Measurements from ENCODE around the gene RDH13. TPM values are rescaled to one million over a fixed set of nuclear protein-coding genes. Genes with fewer than 3 reads are reported as not detected.
"Not testable (repeated sequence)": the region's sequence is repeated elsewhere in the genome, so short reads cannot be mapped to it uniquely, and the experiment has no call there.

RDH13 gene
- total and polyA plus RNA-seq, 2 experiments from 2014 or later, result 28.0 to 36.5 TPM

GRCh38 chr19:55107252-55107651, 44.3 kb upstream of the RDH13 start:
- not testable (repeated sequence) for H3K4me1 Mint-ChIP-seq; H3F3A ChIP-seq (replicated peaks; ENCODE audit: low read depth)
- H4K20me1 ChIP-seq (replicated peaks; ENCODE audit: insufficient read depth), result peaks cover 23% of the 10 kb centered on the region; the same call in 1 of the 2 replicates

GRCh38 chr19:55106591-55106990, 43.6 kb upstream of the RDH13 start:
- Histone ChIP-seq H2AFZ (no peak overlapping the region), H3K27ac (ENCODE audit: low read depth) (no peak overlapping the region), H3K9me2 (ENCODE audit: insufficient read depth) (no peaks in the 10 kb centered on the region), H3K27me3 (ENCODE audit: insufficient read depth) (no peaks in the 10 kb centered on the region), H3K36me3 (ENCODE audit: insufficient read depth) (peaks cover 4% of the 10 kb centered on the region), H3K4me1 (ENCODE audit: insufficient read depth) (no peaks in the 10 kb centered on the region), H4K20me1 (replicated peaks; ENCODE audit: insufficient read depth) (peaks cover 23% of the 10 kb centered on the region; the same call in 1 of the 2 replicates), H3K4me3 (no peak overlapping the region), H3K4me2 (no peak overlapping the region), H3F3A (replicated peaks; ENCODE audit: low read depth) (no peaks in the 10 kb centered on the region), H3K79me2 (replicated peaks; ENCODE audit: insufficient read depth) (no peaks in the 10 kb centered on the region; the same call in 1 of the 2 replicates)
- Mint-ChIP-seq H3K4me1 (no peaks in the 10 kb centered on the region; the same call in 2 of the 3 replicates), H3K4me3 (no peak overlapping the region), H3K9me3 (no peaks in the 10 kb centered on the region; the same call in 2 of the 3 replicates), H3K27ac (no peak overlapping the region), H3K36me3 (ENCODE audit: low read depth) (peaks cover 23% of the 10 kb centered on the region), H3K27me3 (ENCODE audit: insufficient read depth, low read depth, poor library complexity) (peaks cover 5% of the 10 kb centered on the region)
- DNase-seq (ENCODE audit: low spot score) (no peak), ATAC-seq (no peak)
- TF ChIP-seq POLR2AphosphoS5 (IDR thresholded peaks at IDR 0.05; ENCODE audit: low read depth) (no peak), NANOG (IDR thresholded peaks at IDR 0.05; ENCODE audit: borderline replicate concordance) (no peak), ZNF462 (CRISPR knock-in tag; IDR thresholded peaks at IDR 0.05) (no peak), ZNF331 (CRISPR knock-in tag; IDR thresholded peaks at IDR 0.05; ENCODE audit: low read depth) (no peak), CREB1 (CRISPR knock-in tag; IDR thresholded peaks at IDR 0.05; ENCODE audit: low read depth) (no peak), EZH2 (IDR thresholded peaks at IDR 0.05; ENCODE audit: low read depth, unreplicated experiment) (no peak), EZH2phosphoT487 (IDR thresholded peaks at IDR 0.05; ENCODE audit: unreplicated experiment) (no peak), CTCF (conservative IDR thresholded peaks at IDR 0.05; ENCODE audit: low read depth in 2 of 2) (no peak), ETS1 (IDR thresholded peaks at IDR 0.05) (no peak), ZNF114 (CRISPR knock-in tag; IDR thresholded peaks at IDR 0.05) (no peak), JUNB (IDR thresholded peaks at IDR 0.05; ENCODE audit: unreplicated experiment) (no peak), STAT1 (IDR thresholded peaks at IDR 0.05; ENCODE audit: unreplicated experiment) (no peak)

More at GRCh38 chr19:55107252-55107651, 44.3 kb upstream of the RDH13 start:
- not testable (repeated sequence) for H3K4me3 Mint-ChIP-seq; H3K9me2 ChIP-seq (ENCODE audit: insufficient read depth); H3K27ac ChIP-seq (ENCODE audit: low read depth); H3K79me2 ChIP-seq (replicated peaks; ENCODE audit: insufficient read depth); ATAC-seq; H3K9me3 Mint-ChIP-seq; H3K27ac Mint-ChIP-seq; H2AFZ ChIP-seq; H3K4me2 ChIP-seq; DNase-seq (ENCODE audit: low spot score); H3K4me1 ChIP-seq (ENCODE audit: insufficient read depth); H3K4me3 ChIP-seq; H3K36me3 ChIP-seq (ENCODE audit: insufficient read depth); H3K27me3 ChIP-seq (ENCODE audit: insufficient read depth); H3K27me3 Mint-ChIP-seq (ENCODE audit: insufficient read depth, low read depth, poor library complexity)
- peaks cover 23% of the 10 kb centered on the region for H3K36me3 Mint-ChIP-seq (ENCODE audit: low read depth)
